Rectal smooth muscle tissue (tissue), 1 donor: ENCODE data around the gene HID1.
"Not testable (repeated sequence)": the region's sequence is repeated elsewhere in the genome, so short reads cannot be mapped to it uniquely, and the experiment has no call there.

Experiments
- H3K27ac ChIP-seq: one replicate; pipeline ENCODE4 v1.7.0; 2013; ENCODE audit warnings: low read depth, low read length, inconsistent platforms
- H3K27me3 ChIP-seq: one replicate; pipeline ENCODE4 v1.7.0; 2013; ENCODE audit warnings: low read length; ENCODE audit not compliant: control insufficient read depth, insufficient read depth
- H3K36me3 ChIP-seq: one replicate; pipeline ENCODE4 v1.7.0; 2013; ENCODE audit warnings: low read length; ENCODE audit not compliant: control insufficient read depth, insufficient read depth
- H3K4me1 ChIP-seq: one replicate; pipeline ENCODE4 v1.7.0; 2013; ENCODE audit warnings: low read length; ENCODE audit not compliant: control insufficient read depth, insufficient read depth
- H3K4me3 ChIP-seq: one replicate; pipeline ENCODE4 v1.7.0; 2013; ENCODE audit warnings: low read length
- H3K9ac ChIP-seq: one replicate; pipeline ENCODE4 v1.7.0; 2013; ENCODE audit warnings: low read length

The HID1 gene

DNA sequence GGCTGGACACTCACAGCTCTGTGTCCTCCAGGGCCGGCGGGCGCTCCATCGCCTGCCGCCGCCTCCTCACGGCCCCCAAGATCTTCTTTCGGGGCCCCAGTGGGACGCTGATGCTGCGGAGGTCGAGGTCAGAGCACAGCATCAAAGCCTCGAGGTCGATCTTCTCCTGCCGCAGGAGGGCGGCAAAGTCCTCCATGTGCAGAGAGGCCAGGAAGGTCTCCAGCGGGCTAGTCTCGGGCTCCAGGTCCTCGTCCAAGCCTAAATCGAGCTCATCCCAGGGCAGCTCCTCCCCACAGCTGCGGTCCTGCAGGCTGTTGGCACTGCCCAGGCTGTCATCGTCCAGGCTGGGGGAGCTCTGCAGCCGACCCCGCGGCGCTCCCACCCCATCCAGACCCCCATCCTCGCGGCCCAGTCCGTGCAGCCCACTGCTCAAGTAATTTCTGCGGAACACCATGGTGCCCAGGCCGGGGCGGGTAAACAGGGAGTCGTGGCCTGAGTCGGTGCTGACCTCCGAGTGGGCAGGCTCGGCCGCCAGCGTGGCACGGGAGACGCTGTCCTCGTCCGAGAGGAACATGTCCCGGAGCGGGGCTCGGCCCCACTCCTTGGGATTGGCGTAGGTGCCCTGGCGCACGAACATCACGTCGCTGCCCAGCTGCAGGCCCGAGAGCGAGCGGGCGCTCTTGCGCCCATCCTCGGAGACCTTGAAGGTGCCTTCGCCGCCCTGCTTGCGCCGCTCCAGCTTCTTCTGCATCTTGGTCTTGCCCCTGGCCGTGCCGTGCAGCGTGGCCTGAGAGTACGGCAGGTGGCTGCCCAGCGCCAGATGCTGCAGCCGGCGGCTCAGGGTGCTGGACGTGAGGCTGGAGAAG lies 52.9 kb downstream of the HID1 start:
- Histone ChIP-seq H3K4me3 (no peak overlapping the region), H3K9ac (no peak overlapping the region), H3K27me3 (peaks cover 17% of the 10 kb centered on the region), H3K27ac (no peak overlapping the region), H3K36me3 (no peaks in the 10 kb centered on the region), H3K4me1 (no peaks in the 10 kb centered on the region)

DNA sequence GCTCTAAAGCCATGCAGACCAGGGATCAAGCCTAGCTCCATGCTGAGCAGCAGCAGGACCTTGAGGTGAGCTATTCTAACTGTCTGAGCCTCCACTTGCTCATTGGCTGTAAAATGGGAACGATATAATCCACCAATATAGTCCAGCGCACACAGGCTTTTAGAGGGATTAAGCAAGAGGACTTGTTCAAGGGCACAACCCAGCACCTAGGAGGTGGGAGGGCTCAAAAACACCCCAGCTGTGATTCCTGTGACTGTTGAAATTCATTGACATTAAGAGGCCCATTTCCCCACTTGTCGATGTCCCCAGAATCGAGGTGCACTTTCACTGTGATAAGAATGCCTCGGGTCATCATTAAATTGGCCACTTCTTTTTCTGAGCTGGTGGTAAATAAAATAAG lies 53.7 kb downstream of the HID1 start:
- peaks cover 9% of the 10 kb centered on the region for H3K27me3 ChIP-seq
- H3K36me3 ChIP-seq = no peaks in the 10 kb centered on the region
- H3K27ac ChIP-seq = no peak overlapping the region
- no peak overlapping the region for H3K4me3 ChIP-seq
- H3K4me1 ChIP-seq = no peaks in the 10 kb centered on the region
- no peak overlapping the region for H3K9ac ChIP-seq

GRCh38 chr17:74917430-74917829 lies 55.1 kb downstream of the HID1 start:
- no peak overlapping the region for H3K27ac ChIP-seq
- H3K9ac ChIP-seq = no peak overlapping the region
- H3K4me1 ChIP-seq = no peaks in the 10 kb centered on the region
- no peaks in the 10 kb centered on the region for H3K36me3 ChIP-seq
- H3K4me3 ChIP-seq = no peak overlapping the region
- peaks cover 3% of the 10 kb centered on the region for H3K27me3 ChIP-seq

DNA sequence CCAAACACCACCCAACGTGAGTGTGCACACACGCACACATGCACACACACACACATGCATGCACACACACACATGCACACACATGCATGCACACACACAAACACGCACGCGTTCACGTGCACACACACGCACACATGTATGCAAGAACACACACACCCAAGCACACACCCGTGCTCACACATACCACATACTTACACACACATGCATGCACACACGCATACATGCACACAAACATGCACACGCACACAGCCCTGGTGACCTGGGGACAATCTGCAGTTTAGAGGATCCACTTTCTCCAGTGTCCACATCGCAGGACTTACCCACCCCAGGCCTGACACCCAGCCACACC lies 55.7 kb downstream of the HID1 start:
- H3K27me3 ChIP-seq = no peaks in the 10 kb centered on the region
- no peaks in the 10 kb centered on the region for H3K4me1 ChIP-seq
- H3K36me3 ChIP-seq = no peaks in the 10 kb centered on the region

GRCh38 chr17:74916136-74916850 lies 56.3 kb downstream of the HID1 start:
- Histone ChIP-seq H3K36me3 (no peaks in the 10 kb centered on the region), H3K27ac (no peak overlapping the region)

More for the DNA sequence above, 55.7 kb downstream of the HID1 start:
- no peak overlapping the region for H3K4me3 ChIP-seq
- no peak overlapping the region for H3K27ac ChIP-seq
- H3K9ac ChIP-seq = no peak overlapping the region

DNA sequence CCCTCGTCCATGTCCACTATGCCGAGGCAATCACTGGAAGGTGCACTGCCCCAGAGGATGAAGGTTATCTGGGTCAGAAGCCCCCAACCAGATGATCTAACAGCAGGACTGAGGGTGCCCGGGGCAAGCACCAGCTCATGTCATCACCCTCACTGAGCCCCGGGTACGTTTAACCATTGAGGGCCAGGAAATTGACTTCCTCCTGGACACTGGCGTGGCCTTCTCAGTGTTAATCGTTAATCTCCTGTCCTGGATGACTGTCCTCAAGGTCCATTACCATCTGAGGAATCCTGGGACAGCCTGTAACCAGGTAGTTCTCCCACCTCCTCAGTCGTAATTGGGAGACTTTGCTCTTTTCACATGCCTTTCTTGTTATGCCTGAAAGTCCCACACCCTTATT lies 61.1 kb downstream of the HID1 start:
- H3K27ac ChIP-seq = not testable (repeated sequence)

More at GRCh38 chr17:74916136-74916850, 56.3 kb downstream of the HID1 start:
- H3K4me3 ChIP-seq = no peak overlapping the region
- H3K9ac ChIP-seq = no peak overlapping the region
- no peaks in the 10 kb centered on the region for H3K4me1 ChIP-seq
- H3K27me3 ChIP-seq = no peaks in the 10 kb centered on the region

GRCh38 chr17:74909097-74909496 lies 63.5 kb downstream of the HID1 start:
- H3K27me3 ChIP-seq, H3K36me3 ChIP-seq, H3K9ac ChIP-seq, H3K4me3 ChIP-seq, H3K27ac ChIP-seq, H3K4me1 ChIP-seq: not testable (repeated sequence)

More for the DNA sequence above, 61.1 kb downstream of the HID1 start:
- H3K4me1 ChIP-seq, H3K4me3 ChIP-seq, H3K27me3 ChIP-seq, H3K36me3 ChIP-seq, H3K9ac ChIP-seq: not testable (repeated sequence)

DNA sequence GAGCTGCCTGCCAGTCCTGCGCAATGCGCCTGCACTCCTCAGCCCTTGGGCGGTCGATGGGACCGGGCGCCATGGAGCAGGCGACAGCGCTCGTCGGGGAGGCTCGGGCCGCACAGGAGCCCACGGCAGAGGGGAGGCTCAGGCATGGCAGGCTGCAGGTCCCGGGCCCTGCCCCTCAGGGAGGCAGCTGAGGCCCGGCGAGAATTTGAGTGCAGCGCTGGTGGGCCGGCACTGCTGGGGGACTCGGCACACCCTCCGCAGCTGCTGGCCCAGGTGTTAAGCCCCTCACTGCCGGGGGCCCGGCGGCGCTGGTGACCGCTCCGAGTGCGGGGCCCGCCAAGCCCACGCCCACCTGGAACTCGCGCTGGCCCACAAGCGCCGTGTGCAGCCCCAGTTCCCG lies 65.5 kb downstream of the HID1 start:
- Histone ChIP-seq H3K27ac (no peak overlapping the region), H3K4me1 (no peaks in the 10 kb centered on the region), H3K27me3 (peaks cover 4% of the 10 kb centered on the region), H3K36me3 (no peaks in the 10 kb centered on the region), H3K4me3 (no peak overlapping the region), H3K9ac (no peak overlapping the region)

- H3K27ac ChIP-seq, H3K4me3 ChIP-seq, H3K4me1 ChIP-seq, H3K27me3 ChIP-seq, H3K36me3 ChIP-seq, H3K9ac ChIP-seq: not testable (repeated sequence)
These were observed 66.3 kb downstream of the HID1 start for GRCh38 chr17:74906214-74906793.

DNA sequence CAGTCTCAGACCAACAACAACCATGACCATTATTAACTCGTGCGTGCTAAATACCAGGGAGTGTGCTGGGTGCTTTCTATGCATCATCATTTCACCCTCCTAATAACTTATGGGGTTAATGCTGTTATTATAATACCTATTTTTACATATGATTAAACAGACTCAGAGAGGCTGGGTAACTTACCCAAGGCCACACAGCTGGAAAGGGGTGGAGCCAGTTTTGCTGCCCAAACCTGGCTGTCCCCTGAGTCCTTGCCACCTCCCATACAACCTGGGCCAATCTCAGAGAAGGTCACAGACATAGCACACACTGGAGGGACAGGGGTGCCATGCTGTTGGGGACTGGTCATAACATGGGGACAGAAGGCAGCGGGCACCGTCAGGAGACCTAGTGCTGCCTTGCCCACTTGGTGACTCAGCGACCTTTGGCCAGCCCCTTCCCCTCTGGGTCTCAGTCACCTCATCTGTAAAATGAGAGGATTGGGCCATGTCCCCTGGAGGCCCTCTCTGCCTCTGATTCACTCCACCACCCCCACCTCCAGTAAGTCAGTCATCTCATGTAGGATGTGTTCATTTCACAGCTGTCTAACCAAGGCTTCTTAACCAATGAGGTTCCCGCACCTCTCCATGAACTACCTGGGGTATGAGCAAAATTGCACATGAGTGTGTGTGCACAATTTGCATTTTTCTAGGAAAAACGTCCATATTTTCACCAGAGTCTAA lies 67.7 kb downstream of the HID1 start:
- H3K27ac ChIP-seq = no peak overlapping the region
- H3K4me1 ChIP-seq = no peaks in the 10 kb centered on the region
- H3K36me3 ChIP-seq = no peaks in the 10 kb centered on the region
- H3K9ac ChIP-seq = no peak overlapping the region
- no peak overlapping the region for H3K4me3 ChIP-seq
- peaks cover 7% of the 10 kb centered on the region for H3K27me3 ChIP-seq

DNA sequence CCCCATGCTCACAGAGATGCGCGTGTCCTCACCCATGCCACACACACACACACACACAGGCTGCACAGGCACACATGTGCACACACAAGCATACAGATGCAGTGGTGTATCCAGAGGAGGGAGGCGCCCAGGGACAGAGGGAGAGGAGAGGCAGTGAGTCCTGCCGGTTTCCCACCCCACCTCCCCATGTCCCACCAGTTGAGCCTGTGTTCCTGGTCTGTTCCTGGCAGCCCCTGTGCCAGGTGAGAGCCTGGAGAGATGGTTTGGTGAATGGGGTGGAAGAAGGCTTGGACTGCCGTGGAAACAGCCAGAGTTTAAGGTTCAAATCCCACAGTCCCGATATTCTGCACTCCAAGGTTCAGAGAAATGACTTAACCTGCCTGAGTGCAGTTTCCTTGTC lies 68.9 kb downstream of the HID1 start:
- H3K9ac ChIP-seq = no peak overlapping the region
- H3K4me1 ChIP-seq = no peaks in the 10 kb centered on the region
- no peak overlapping the region for H3K4me3 ChIP-seq
- peaks cover 7% of the 10 kb centered on the region for H3K27me3 ChIP-seq
- no peak overlapping the region for H3K27ac ChIP-seq
- H3K36me3 ChIP-seq = no peaks in the 10 kb centered on the region

- Histone ChIP-seq H3K4me3 (no peak overlapping the region), H3K4me1 (no peaks in the 10 kb centered on the region), H3K27me3 (peaks cover 7% of the 10 kb centered on the region), H3K27ac (no peak overlapping the region), H3K36me3 (no peaks in the 10 kb centered on the region), H3K9ac (no peak overlapping the region)
These were observed 69.5 kb downstream of the HID1 start for GRCh38 chr17:74903034-74903433.
